ENCODE measurements around the gene LRRC45.
"Not testable (repeated sequence)": the region's sequence is repeated elsewhere in the genome, so short reads cannot be mapped to it uniquely, and the experiment has no call there.

The LRRC45 gene

DNA sequence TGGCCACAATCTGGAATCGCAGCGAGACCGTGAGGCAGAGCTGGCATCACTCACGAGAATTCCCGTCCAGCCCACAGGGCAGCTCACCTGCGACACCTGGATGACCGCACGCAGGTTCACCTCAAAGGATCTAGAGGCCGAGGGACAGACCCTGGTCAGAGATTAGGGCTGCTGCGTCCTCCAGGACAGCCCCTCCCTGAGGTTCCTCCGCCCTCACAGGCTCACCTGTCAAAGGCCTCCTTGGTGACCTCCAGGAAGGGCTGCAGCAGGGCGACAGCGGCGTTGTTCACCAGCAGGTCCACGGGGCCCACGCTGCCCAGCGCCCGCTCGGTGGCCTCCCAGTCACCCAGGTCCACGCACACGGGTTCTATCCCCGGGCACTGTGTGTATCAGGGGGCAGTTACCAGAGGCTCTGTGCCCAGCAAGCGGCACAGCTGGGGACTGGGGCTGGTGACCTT lies 13.6 kb downstream of the LRRC45 start:
- DNase-seq (ENCODE audit: low read depth), result no peak

- DNase-seq (ENCODE audit: low read depth), result peak; percentile 92
Measured at GRCh38 chr17:82037092-82037888, 14.2 kb downstream of the LRRC45 start, which contains the start of gene DCXR. TSS of gene DCXR (minus strand) at chr17:82037697. CDS start at chr17:82037682, 15 bp downstream.

DNA sequence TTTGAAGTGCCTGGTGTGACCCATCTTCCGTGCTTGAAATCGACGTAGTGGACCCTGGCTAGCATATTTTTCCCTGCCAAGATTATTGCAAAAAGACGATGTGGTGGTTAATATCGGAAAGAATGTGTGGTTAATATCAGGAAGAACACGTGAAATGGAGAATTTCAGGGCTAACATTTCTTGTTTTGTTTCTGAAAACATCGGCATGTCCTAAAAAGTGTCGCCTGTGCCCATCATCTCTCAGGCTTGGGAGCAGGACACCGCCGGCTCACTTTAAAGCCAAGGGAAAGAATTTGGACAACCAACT lies 14.7 kb downstream of the LRRC45 start:
- no peak for DNase-seq (ENCODE audit: low read depth)

DNA sequence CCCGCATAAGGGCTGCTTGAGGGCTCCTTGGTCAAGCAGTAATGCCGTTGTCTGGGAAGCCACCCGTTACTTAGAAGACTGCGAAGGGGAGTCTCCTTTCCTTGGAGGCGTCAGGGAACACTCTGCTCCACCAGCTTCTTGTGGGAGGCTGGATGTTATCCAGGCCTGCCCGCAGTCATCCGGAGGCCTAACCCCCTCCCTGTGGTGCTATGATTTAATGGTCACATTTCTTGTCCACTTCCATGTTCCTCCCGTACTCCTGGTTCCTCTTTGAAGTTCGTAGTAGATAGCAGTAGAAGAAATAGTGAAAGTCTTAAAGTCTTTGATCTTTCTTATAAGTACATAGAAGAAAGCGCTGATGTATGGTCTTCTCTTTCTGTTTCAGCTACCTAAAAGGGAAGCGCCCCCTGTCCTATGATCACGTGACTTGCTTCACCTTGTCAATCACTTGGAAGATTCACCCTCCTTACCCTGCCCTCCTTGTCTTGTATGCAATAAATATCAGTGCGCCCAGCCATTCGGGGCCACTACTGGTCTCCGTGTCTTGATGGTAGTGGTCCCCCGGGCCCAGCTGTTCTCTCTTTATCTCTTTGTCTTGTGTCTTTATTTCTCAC lies 15.8 kb downstream of the LRRC45 start:
- DNase-seq (ENCODE audit: low read depth), result not testable (repeated sequence)

- no peak for DNase-seq (ENCODE audit: low read depth)
Measured at GRCh38 chr17:82039695-82040299, 16.7 kb downstream of the LRRC45 start.

DNA sequence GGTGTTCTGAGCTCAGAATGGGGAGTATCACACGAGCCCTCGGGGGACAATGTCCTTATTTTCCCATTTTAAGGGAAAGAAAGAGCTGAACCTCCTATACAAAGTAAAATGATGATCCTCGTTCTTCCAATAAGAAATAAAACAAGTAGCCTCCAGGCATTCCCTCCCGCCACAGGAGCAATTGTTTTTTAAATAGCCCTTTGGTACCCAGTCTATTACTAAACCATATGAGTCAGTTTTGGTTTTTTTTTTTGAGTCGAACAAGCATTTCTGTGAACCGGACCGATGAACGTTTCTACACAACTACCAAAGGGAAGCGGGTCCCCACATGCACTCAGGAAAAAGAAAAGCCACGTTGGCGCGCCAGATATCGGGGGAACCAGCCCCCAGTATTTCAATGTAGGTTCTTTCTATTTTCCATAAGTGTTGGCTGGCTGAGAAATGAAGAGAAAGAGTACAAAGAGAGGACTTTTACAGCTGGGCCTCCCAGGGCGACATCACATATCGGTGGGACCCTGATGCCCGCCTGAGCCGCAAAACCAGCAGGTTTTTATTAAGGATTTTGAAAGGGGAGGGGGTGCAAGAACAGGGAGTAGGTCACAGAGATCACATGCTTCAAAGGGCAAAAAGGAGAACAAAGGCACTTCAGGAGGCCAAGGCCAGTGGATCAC lies 18.2 kb downstream of the LRRC45 start:
- no peak for DNase-seq (ENCODE audit: low read depth)

DNA sequence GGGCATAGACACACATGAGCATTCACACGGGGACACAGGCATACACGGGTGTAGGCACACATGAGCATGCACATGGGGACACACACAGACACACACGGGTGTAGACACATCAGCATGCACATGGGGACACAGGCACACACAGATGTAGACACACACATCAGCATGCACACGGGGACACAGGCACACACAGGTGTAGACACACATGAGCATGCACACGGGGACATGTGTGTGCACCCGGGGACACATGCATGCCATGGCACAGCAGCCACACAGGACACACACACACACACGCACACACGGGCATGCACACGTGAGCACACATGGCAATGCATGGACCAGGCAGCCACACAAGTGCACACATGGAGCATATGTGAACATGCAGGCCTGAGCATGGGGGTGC lies 19.5 kb downstream of the LRRC45 start:
- no peak for DNase-seq (ENCODE audit: low read depth)

GRCh38 chr17:82043507-82043906 lies 20.4 kb downstream of the LRRC45 start:
- no peak for DNase-seq (ENCODE audit: low read depth)

DNA sequence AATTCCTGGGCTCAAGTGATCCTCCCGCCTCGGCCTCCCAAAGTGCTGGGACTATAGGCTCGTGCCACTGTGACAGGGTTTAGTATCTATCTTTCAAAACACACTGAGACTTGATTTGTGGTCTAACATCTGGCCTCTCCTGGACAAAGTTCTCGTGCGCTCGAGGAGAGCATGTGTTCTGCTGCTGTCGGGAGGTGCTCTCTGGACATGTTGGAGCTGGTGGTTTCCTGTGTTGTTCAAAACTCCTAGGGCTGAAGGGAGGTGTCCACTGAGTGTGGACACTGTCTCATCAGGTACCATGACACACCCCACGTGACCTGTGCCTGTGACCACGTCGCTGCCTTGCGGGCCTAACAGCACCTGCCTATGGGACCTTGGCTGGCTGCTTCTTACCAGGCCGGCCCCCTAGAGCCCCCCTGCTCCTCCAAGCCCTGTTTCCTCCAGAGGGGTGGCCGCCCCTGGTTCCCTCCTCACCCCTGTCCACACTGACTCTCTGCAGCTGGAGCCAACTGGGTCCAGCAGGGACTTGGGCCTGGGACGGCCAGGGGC lies 22.9 kb downstream of the LRRC45 start:
- DNase-seq (ENCODE audit: low read depth), result no peak

GRCh38 chr17:82046903-82047302 lies 23.8 kb downstream of the LRRC45 start:
- DNase-seq (ENCODE audit: low read depth), result no peak

DNA sequence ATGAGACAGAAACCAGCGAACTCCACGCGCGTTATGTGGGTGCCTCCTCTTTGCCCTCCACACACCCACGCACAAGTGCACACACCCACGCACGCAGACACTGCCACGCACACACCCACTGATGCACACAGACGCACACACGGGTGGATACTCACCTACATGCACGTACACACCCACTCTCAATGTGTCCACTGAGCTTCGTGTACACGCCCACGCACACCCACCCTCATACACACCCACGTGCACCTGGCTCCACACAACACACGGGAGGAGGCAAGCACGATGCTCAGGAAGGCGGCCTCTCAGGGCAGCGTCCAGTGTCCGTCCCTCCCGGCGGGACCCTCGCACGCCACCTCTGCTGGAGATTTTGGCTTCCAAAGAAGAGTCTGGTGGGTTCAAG lies 24.3 kb downstream of the LRRC45 start:
- DNase-seq (ENCODE audit: low read depth), result no peak

GRCh38 chr17:82047914-82048570 lies 24.9 kb downstream of the LRRC45 start:
- no peak for DNase-seq (ENCODE audit: low read depth)

- DNase-seq (ENCODE audit: low read depth), result no peak
Measured at GRCh38 chr17:82048571-82048971, 25.5 kb downstream of the LRRC45 start.

DNA sequence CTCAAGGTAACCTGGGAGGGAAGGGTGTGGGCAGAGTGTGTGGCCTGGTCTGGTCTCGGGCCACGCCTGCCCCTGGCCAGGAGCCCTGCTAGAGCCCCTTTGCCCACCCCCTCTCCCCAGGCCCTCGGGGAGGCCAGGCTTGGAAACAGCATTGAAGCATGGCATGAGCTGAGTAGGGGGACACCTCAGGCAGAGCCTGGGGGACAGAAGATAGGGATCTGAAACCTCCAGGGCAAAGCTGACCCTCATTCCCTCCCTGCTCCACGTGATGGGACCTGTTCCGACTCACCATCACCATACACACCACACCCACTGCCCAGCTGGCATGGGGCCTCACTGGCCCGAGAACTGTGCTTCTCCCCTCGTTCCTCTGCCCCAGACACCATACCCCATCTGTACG lies 26.0 kb downstream of the LRRC45 start:
- no peak for DNase-seq (ENCODE audit: low read depth)

DNA sequence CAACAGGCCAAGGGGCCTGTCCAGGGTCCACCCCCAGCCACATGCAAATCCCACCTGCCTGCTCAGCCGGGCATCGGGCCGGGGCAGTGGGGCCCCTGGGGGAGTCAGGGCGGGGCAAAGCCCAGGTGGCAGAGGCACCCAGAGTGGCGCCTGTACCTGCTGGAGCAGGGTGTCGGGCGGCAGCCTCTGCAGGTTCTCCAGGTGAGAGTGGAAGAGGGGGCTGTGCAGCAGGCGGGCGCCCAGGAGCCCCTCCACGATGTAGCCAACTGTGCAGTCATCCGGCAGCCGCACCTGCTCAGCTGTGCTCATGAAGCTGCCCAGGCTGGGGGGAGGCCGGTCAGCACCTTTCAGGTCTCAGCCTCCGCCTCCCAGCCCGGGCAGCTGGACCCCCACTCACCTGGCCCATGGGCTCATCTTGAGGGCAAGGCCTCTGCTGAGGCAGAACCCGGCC lies 26.4 kb downstream of the LRRC45 start:
- DNase-seq (ENCODE audit: low read depth), result no peak

GRCh38 chr17:82050152-82050760 lies 27.2 kb downstream of the LRRC45 start:
- DNase-seq (ENCODE audit: low read depth), result no peak

DNA sequence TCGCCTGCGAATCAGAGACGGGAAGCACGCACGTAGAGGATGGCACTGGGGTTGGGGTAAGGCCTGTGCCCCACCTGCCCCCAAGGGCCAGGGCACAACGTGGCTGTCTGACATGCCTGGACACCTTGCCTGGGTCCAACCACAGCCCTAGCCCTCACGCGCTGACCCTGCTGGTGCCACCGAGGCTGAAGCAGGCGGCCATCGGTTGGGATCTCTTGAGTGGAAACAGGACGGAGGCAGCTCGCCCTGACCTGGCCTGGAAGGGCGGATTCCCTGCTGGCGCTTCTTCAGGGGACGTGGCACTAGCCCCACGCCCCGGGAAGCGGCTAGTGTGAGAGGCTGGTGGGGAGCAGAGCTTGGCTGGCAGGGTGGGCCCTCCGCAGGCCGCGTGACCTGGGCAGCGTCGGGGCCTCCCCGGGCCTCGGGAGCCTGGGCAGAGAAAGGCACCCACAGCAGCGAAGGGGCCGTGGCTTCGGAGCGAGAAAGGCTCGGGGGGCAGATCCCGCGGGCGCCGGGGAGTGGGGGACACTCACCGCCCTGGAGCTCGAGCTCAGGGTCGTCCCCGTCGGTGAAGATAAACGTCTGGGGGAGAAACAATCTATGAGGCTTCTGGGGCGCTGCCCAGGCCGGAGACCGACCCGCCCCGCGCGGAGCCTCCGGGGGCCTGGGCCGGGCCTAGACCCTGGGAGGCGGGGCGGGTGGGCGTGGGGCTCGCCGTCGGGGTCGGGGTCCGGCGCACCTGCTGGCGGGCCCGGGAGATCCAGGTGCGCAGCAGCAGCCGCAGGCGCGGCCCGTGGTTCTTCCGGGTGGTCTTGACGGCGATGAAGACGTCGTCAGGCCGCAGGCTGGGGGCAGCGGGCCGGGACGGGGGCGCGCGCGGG lies 27.9 kb downstream of the LRRC45 start:
- DNase-seq (ENCODE audit: low read depth), result no peak

- peak; percentile 73 for DNase-seq (ENCODE audit: low read depth)
Measured at GRCh38 chr17:82051776-82052637, 28.9 kb downstream of the LRRC45 start, which contains the start of the genes GPS1 and RFNG. TSS of gene GPS1 (plus strand) at chr17:82051898. CDS start at chr17:82051932, 34 bp downstream. TSS of gene RFNG (minus strand) at chr17:82051811. CDS start at chr17:82051766, 45 bp downstream.

- no peak for DNase-seq (ENCODE audit: low read depth)
Measured at GRCh38 chr17:82052638-82053059, 29.5 kb downstream of the LRRC45 start.
